Inferior parietal cortex (tissue), 1 donor: ENCODE results near the gene GCH1.
"Not testable (repeated sequence)": the region's sequence is repeated elsewhere in the genome, so short reads cannot be mapped to it uniquely, and the experiment has no call there.

ENCODE experiments used
- DNase-seq: peaks from one replicate; pipeline ENCODE4 v3.0.0-alpha.2; 2016; ENCODE audit errors: extremely low spot score

GCH1 gene

GRCh38 chr14:54902521-54903420 is at the start of gene GCH1:
TSS of gene GCH1 (minus strand) at chr14:54902826. CDS start at chr14:54902663, 163 bp downstream.
- no peak for DNase-seq

DNA sequence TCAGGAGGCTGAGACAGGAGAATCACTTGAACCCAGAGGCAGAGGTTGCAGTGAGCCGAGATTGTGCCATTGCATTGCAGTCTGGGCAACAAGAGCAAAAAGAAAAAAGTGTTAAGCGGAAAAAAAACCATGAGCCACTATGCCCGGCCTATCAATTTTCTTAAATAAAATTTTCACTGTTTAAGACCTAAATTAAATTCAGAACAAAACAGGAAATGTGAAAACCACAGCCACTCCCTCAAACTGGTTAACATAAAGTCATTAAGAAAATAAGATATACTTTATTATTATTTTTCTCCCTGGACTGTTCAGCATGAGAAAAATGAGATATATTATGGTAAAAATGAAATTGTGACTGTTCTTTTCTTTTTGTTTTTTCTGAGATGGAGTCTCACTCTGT is 44.6 kb upstream of the GCH1 start:
- no peak for DNase-seq

- no peak for DNase-seq
Observed at GRCh38 chr14:54946500-54946899, 43.9 kb upstream of the GCH1 start.

GRCh38 chr14:54944737-54945391 is 42.2 kb upstream of the GCH1 start:
- DNase-seq: no peak

- no peak for DNase-seq
Observed at GRCh38 chr14:54942913-54943312, 40.3 kb upstream of the GCH1 start.

- DNase-seq: no peak
Observed at GRCh38 chr14:54936816-54937215, 34.2 kb upstream of the GCH1 start.

GRCh38 chr14:54935958-54936357 is 33.3 kb upstream of the GCH1 start:
- no peak for DNase-seq

DNA sequence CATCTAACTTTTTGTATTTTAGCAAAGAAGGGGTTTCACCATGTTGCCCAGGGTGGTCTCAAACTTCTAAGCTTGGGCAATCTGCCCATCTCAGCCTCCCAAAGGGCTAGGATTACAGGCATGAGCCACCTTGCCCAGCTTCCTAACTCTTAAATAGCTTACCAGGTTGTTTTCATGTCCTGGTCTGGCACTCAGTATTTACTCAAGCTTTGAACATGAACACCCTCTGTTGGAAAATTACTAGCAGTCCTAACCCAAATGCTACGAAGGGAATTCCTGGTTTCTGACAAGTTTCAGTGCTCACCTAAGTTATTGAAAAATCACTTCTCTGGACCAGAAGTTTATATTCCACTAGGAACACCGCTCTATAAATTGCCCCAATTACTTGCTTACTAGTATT is 32.5 kb upstream of the GCH1 start:
- no peak for DNase-seq

DNA sequence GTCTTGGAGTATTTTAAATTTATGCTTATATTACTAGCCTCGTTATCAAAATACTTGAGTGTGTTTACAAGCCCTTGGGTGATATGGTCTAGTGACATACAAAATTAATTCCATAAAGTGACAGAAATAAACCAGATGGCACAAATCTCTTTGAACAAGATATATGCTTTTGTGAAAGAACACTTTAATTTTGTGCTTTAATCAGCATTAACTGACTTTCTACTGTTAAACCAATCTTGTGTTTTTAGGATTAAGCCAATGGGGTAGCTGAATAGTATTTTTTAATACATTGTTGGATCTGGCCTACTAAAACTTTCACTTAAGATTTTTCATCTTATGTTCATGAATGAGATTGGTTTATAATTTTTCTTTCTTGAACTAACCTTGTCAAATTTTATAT is 30.4 kb upstream of the GCH1 start:
- DNase-seq: no peak

DNA sequence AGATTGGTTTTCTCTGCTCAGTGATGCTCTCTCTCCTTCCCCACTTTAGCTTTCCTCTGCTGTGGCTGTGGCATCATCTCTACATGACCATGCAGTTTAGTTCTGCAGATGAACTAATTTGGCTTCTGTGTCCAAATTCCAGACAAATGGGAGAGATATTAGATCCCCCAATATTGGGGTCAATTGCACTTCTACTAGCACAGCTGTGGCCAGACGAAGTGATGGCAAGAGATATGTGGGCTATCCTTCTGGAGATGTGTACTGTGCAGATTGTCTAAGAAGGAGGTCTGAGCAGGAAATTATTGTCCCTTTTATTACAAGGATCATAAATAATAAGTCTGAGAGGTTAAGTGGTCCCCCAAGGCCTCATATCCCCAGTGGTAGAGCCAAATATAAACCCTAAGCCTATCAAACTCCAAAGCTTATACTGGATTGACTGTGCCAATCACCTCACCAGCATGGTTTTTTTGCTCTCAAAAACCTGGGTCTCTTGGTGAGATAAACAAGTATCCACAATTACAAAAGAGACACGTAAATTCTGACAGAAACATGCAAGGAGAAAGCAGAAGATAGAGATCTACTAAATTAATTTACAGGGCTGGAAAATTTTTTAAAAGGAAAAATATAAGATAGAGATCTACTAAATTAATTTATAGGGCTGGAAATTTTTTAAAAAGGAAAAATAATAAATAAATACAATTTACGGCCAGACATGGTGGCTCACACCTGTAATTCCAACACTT is 29.1 kb upstream of the GCH1 start:
- no peak for DNase-seq

- no peak for DNase-seq
Observed at GRCh38 chr14:54931101-54931500, 28.5 kb upstream of the GCH1 start.

- DNase-seq: no peak
Observed at GRCh38 chr14:54929556-54929955, 26.9 kb upstream of the GCH1 start.

GRCh38 chr14:54928216-54928615 is 25.6 kb upstream of the GCH1 start:
- no peak for DNase-seq

DNA sequence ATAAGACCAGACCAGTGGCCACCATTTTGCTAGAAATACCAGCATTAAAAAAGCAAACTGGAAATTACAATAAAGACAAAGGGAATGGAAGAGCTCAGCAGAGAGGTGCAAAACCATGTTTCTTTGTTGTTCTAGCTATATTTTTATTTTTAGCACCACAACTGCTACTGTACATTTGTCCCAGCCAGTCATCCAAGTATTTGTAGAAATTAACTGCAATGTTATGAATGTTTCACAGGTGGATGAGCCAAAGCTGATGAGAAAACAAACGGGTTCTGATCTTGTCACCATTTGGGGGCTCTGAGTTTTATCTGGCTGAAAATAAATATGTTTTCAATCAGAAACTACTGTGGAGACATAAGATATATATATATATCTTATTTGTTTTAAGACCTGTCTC is 24.9 kb upstream of the GCH1 start:
- no peak for DNase-seq

- DNase-seq: not testable (repeated sequence)
Observed at GRCh38 chr14:54926570-54926969, 23.9 kb upstream of the GCH1 start.

GRCh38 chr14:54922598-54922997 is 20.0 kb upstream of the GCH1 start:
- DNase-seq: no peak

DNA sequence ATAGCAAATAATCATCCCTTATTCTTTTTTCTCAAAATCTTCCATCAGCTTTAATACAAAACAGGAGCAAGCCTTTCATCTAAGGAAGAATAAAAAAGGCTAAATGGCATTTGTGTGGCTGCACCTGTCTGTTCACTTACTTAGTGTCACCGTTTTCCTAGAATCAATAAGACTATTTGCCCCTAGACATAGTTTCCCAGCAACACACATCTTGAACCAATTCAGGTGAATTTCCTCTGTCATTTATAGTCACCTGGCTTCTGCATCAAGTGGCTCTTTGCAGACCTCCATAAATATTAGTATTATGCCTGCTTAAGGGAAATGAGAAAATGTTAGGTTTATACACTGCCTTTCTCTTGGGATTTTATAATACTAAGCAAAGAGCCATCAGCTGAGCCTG is 17.4 kb upstream of the GCH1 start:
- no peak for DNase-seq

- no peak for DNase-seq
Observed at GRCh38 chr14:54919330-54919729, 16.7 kb upstream of the GCH1 start.

DNA sequence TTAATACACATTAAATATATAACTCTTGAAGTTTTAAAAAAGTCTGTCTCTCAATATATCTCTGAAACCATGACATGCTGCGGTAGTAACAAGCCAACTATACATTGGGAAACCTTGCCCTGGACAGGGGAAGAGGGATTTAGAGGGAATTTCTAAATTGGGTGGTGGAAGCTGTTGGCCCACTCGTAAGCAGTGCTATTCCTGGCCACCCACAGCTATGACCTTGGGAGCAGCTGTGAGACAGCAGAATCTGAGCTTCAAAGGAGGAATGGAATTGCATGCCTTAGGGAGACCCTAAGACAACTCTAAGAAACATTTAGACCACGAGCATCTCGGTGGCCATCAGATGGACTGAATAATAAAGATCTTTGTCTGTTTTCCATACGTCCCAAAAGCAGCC is 15.8 kb upstream of the GCH1 start:
- no peak for DNase-seq

DNA sequence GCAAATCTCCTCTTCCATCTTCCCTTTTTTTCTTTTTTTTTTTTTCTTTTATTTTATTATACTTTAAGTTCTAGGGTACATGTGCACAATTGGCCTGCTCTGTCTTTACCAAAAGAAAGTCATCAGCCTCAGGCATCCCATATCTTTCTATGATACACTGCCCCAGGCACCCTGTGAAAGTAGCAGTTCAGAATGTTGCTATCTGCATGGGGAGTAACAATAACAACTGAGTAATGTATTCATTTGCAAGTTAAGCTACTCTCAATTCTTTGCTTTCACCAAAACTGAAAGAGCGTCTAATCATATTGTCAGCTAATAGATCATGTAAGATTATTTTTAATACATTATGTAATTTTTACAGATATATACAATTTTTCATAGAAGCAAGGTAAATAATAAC is 13.5 kb upstream of the GCH1 start:
- DNase-seq: no peak

DNA sequence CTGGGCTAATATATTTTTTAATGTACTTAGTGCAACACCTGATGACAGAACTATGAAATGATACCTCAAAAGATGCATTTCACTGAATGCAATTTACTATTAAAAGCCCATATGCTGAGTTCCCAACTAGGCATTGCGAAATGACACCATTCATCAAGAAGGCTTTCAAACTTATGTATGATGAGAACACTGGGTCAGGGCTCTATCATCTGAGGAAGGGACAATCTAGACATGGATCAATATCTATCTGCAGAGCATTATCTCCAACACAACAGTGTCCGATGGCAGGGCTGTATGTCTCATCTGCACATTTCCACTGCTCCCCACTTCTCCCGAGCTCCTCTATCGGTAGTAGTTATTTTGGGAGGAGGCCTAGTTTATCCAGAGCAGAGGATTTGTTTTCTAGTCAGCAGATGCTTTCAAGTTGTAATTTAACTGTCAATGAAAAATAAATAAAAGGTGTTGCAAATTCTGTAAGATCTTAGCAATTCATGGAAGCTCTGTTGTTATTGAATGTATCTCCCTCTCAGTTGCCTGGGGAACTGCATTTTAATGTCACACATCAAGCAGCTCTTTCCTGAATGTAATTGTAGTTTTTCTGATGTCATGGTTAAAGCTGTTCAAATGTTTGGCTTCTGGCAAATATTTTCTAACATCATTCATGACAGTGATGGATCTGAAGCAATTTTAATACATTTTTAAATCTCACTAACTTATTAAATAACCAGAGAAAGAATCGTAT is 7.4 kb upstream of the GCH1 start:
- DNase-seq: no peak

DNA sequence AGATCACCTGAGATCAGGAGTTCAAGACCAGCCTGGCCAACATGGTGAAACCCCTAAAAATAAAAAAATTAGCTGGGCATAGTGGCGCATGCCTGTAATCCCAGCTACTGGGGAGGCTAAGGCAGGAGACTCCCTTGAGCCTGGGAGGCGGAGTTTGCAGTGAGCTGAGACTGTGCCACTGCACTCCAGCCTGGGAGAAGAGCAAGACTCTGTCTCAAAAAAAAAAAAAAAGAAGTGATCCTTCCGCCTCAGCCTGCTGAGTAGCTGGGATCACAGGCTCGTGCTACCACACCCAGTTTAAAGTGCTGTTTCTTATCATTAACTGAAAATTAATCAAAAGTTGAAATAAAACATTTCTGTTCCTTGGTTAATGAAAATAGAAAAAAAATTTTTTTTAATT is 6.3 kb upstream of the GCH1 start:
- not testable (repeated sequence) for DNase-seq
